Heart left ventricle (tissue), 16 donors: ENCODE data around the gene AHSA1. TPM values are rescaled to one million over a fixed set of nuclear protein-coding genes. Genes with fewer than 3 reads are reported as not detected.

Experiments
- ATAC-seq, 4 donors: fragments of 200-7000 bp; cut with Tn5 transposase; one replicate each; pipeline ENCODE4 v1.9.1; 2020 to 2022; ENCODE audit warnings: moderate library complexity in 4 of 4, mild to moderate bottlenecking in 3 of 4, moderate number of reproducible peaks in 1 of 4
- DNase-seq, 5 donors: peaks; one replicate each; pipeline ENCODE4 v3.0.0-alpha.2; 2020
- H3K27ac ChIP-seq, 12 donors: fragments of 200-600 bp; sonication (generic) in 4 of 12; one replicate each; pipeline versions ENCODE4 v1.5.0 to v1.8.0; 2016 to 2022; ENCODE audit warnings: mild to moderate bottlenecking in 2 of 12
- H3K27me3 ChIP-seq, 9 donors: fragments of 200-600 bp; sonication (generic) in 2 of 9; one replicate each; pipeline versions ENCODE4 v1.5.1 to v1.8.0; 2016 to 2022; ENCODE audit warnings: mild to moderate bottlenecking in 3 of 9
- H3K36me3 ChIP-seq, 9 donors: fragments of 200-600 bp; sonication (generic) in 2 of 9; one replicate each; pipeline versions ENCODE4 v1.5.0 to v1.8.0; 2018 to 2022; ENCODE audit warnings: mild to moderate bottlenecking in 2 of 9
- H3K4me1 ChIP-seq, 12 donors: fragments of 200-600 bp; sonication (generic) in 4 of 12; one replicate each; pipeline versions ENCODE4 v1.5.0 to v1.8.0; 2016 to 2022; ENCODE audit warnings: mild to moderate bottlenecking in 3 of 12
- H3K4me3 ChIP-seq, 12 donors: fragments of 200-600 bp; sonication (generic) in 4 of 12; one replicate each; pipeline versions ENCODE4 v1.5.0 to v1.8.0; 2017 to 2022; ENCODE audit warnings: mild to moderate bottlenecking in 9 of 12, moderate library complexity in 4 of 12
- H3K9me3 ChIP-seq, 12 donors: fragments of 200-600 bp; sonication (generic) in 4 of 12; one replicate each; pipeline versions ENCODE4 v1.5.0 to v1.8.0; 2016 to 2022; ENCODE audit warnings: mild to moderate bottlenecking in 1 of 12
- CTCF ChIP-seq, 12 donors: fragments of 200-600 bp; sonication (generic) in 4 of 12; IDR thresholded peaks; one replicate each; pipeline versions ENCODE4 v1.5.0 to v1.8.0; 2018 to 2022; ENCODE audit warnings: antibody characterized with exemption in 12 of 12, mild to moderate bottlenecking in 5 of 12
- POLR2A ChIP-seq, 2 donors: fragments of 450-650 bp; IDR thresholded peaks; one replicate each; pipeline ENCODE4 v1.6.1; 2017; ENCODE audit warnings: antibody characterized with exemption in 2 of 2, mild to moderate bottlenecking in 2 of 2, moderate library complexity in 2 of 2
- WGBS, 4 donors: extraction: QIAGEN DNeasy Blood & Tissue Kit in 2 of 4; methylation state at CpG; one replicate each; pipeline versions ENCODE4 v1.1.5 to v1.1.7; 2013 to 2018; 5-methylcytosine and 5-hydroxymethylcytosine counted together
- intact Hi-C, 10 donors: fragments of 100-400 bp; cut with DNase I; formaldehyde crosslinking; loops; one replicate each; pipeline versions ENCODE4 v1.11.1 to v1.14.2; 2022
- polyA plus RNA-seq, 2 donors: library from polyadenylated mRNA; stranded (reverse); fragments of 200-250 nt; gene quantifications; one replicate each; pipeline ENCODE4 v1.2.3, GENCODE V29; 2013
- total RNA-seq, 9 donors: library from RNA; depleted of rRNA in 2 of 9; stranded (reverse); fragments of >200 nt in 2 of 9; fragmentation: NEBNext Ultra II Directional in 3 of 9; extraction: Animal tissue kit (Norgen Biotek cat#: 25700) in 3 of 9; gene quantifications; one replicate each; pipeline versions ENCODE4 v1.1.0 to v1.2.4, GENCODE V29; 2016 to 2023
- donor health status: ischemic (EF 13 %, LVEDD 7.1; RV severe dilation, severe dysfunction).
- donor health status: healthy with polysubstance abuse.
- donor health status: DM: no; HTN: yes; CAD: no.
- donor health status: DM: no; HTN: no; CAD: no.
- donor health status: ischemic (EF 25% LVEDD 6.9; RV normal size, moderate dysfunction).
- donor health status: ischemic (EF 25% LVEDD 5.7; RV mildly dilated, moderate dysfunction).
- donor health status: healthy.
- donor health status: DM: yes; HTN: yes; CAD: no.
- donor health status: ischemic (EF 35%, LVEDD 5.7; RV mildly dilated, moderate dysfunction).
- donor health status: nonischemic (EF 11% LVEDD 7.7; RV severe dilation, severe dysfunction).
- donor health status: DM: yes; HTN: yes; CAD: no.
- donor health status: PGD.
- donor health status: ischemic (EF 29% LVEDD 5.4; RV normal size, mild dysfunction).
- donor health status: nonischemic (EF 23%, LVEDD 6.1; RV moderate dilation, normal function).

The AHSA1 gene
- total and polyA plus RNA-seq, 11 donors, result 112 to 256 (median 152) TPM

GRCh38 chr14:77426396-77426795, 31.5 kb upstream of the AHSA1 start:
- H3K4me3 ChIP-seq, result no peak overlapping the region
- WGBS, 4 donors, result 89 to 100% (median 96%) methylated on average over 3 of the region's 3 CpGs
- H3K4me1 ChIP-seq, result no peaks in the 10 kb centered on the region
- peaks cover 2 to 100% (median 96%) of the 10 kb centered on the region in 9 donors for H3K36me3 ChIP-seq
- intact Hi-C loops, result no loop called here
- TF ChIP-seq CTCF (IDR thresholded peaks at IDR 0.05) (no peak), POLR2A (IDR thresholded peaks at IDR 0.05) (no peak)
- no peaks in the 10 kb centered on the region for H3K27me3 ChIP-seq
- ATAC-seq (no peak), DNase-seq (no peak)
- H3K9me3 ChIP-seq, result no peaks in the 10 kb centered on the region
- no peak overlapping the region for H3K27ac ChIP-seq

GRCh38 chr14:77436042-77436441, 21.9 kb upstream of the AHSA1 start:
- intact Hi-C loops, result no loop called here
- no peak for ATAC-seq

GRCh38 chr14:77438596-77438995, 19.3 kb upstream of the AHSA1 start:
- 99 to 100% (median 99%) methylated on average over 1 of the region's 1 CpG for WGBS, 4 donors
- H3K4me1 ChIP-seq, result peaks cover 0 to 16% (median 0%) of the 10 kb centered on the region in 12 donors
- H3K27ac ChIP-seq, result no peak overlapping the region
- intact Hi-C loops, result no loop called here
- peaks cover 0 to 99% (median 91%) of the 10 kb centered on the region in 9 donors for H3K36me3 ChIP-seq
- ATAC-seq (no peak), DNase-seq (no peak)
- H3K27me3 ChIP-seq, result no peaks in the 10 kb centered on the region
- TF ChIP-seq POLR2A (IDR thresholded peaks at IDR 0.05), result no peak
- TF ChIP-seq CTCF (IDR thresholded peaks at IDR 0.05), result no peak
- no peak overlapping the region for H3K4me3 ChIP-seq
- no peaks in the 10 kb centered on the region for H3K9me3 ChIP-seq

More at GRCh38 chr14:77436042-77436441, 21.9 kb upstream of the AHSA1 start:
- Histone ChIP-seq H3K9me3 (no peaks in the 10 kb centered on the region), H3K27me3 (no peaks in the 10 kb centered on the region), H3K36me3 (peaks cover 0 to 99% (median 90%) of the 10 kb centered on the region in 9 donors), H3K4me1 (peaks cover 0 to 3% (median 0%) of the 10 kb centered on the region in 12 donors), H3K27ac (no peak overlapping the region), H3K4me3 (no peak overlapping the region)
- no peak for DNase-seq
- whole genome bisulfite sequencing, 4 donors, result 98 to 99% (median 98%) methylated on average over 3 of the region's 3 CpGs
- TF ChIP-seq CTCF (IDR thresholded peaks at IDR 0.05), result no peak
- TF ChIP-seq POLR2A (IDR thresholded peaks at IDR 0.05), result no peak

- WGBS, 4 donors, result 92 to 96% (median 94%) methylated on average over 4 of the region's 4 CpGs
- peaks cover 0 to 16% (median 0%) of the 10 kb centered on the region in 12 donors for H3K4me1 ChIP-seq
- no peaks in the 10 kb centered on the region for H3K9me3 ChIP-seq
- intact Hi-C loops, result no loop called here
- TF ChIP-seq CTCF (IDR thresholded peaks at IDR 0.05), result no peak
- TF ChIP-seq POLR2A (IDR thresholded peaks at IDR 0.05), result no peak
- H3K4me3 ChIP-seq, result no peak overlapping the region
- H3K27me3 ChIP-seq, result no peaks in the 10 kb centered on the region
- no peak for DNase-seq
- ATAC-seq, result no peak
- peaks cover 0 to 100% (median 91%) of the 10 kb centered on the region in 9 donors for H3K36me3 ChIP-seq
- H3K27ac ChIP-seq, result no peak overlapping the region
These were observed 18.0 kb upstream of the AHSA1 start for GRCh38 chr14:77439861-77440260.
